PC-9 (cell line): Measurements from ENCODE around the gene MAB21L3. TPM values are rescaled to one million over a fixed set of nuclear protein-coding genes. Genes with fewer than 3 reads are reported as not detected.

Source experiments
- BruUV-seq: library from RNA; stranded (reverse); fragments of 400-500 nt; replicated peaks from 2 replicates; lab custom pipeline; 2021; lab: Mats Ljungman, UMichigan
- CTCF ChIA-PET: fragments of 300-600 bp; sonication (Branson Sonifier 250); formaldehyde crosslinking; loops from one replicate; lab custom pipeline; 2022; ENCODE audit warnings: antibody characterized with exemption; lab: Charles Lee
- POLR2A ChIA-PET: fragments of 300-600 bp; sonication (Branson Sonifier 250); formaldehyde crosslinking; loops from one replicate; lab custom pipeline; 2022; ENCODE audit warnings: antibody characterized with exemption; ENCODE audit not compliant: unreplicated experiment; lab: Charles Lee
- DNase-seq, 2 experiments: peaks; one replicate each; pipeline versions ENCODE4 v3.0.0 to v3.0.0-alpha.2; 2015 to 2022; ENCODE audit warnings: mixed read lengths in 1 of 2
- H2AFZ ChIP-seq: fragments of 200-600 bp; sonication (generic); 2 replicates; pipeline ENCODE4 v1.8.1; 2017; ENCODE audit warnings: antibody characterized with exemption
- H3F3A ChIP-seq: fragments of 200-600 bp; sonication (generic); 2 replicates; pipeline ENCODE4 v1.8.1; 2017; ENCODE audit warnings: antibody characterized with exemption, mild to moderate bottlenecking, low read depth; ENCODE audit not compliant: insufficient read depth
- H3K27ac ChIP-seq: fragments of 200-600 bp; sonication (generic); 2 replicates; pipeline ENCODE4 v1.6.1; 2016; ENCODE audit warnings: mixed run types
- H3K27me3 ChIP-seq: fragments of 200-600 bp; sonication (generic); 2 replicates; pipeline ENCODE4 v1.6.1; 2016; ENCODE audit warnings: low read depth, mixed run types; ENCODE audit not compliant: insufficient read depth
- H3K36me3 ChIP-seq: fragments of 200-600 bp; sonication (generic); 2 replicates; pipeline ENCODE4 v1.6.1; 2016; ENCODE audit warnings: low read depth, mixed run types
- H3K4me1 ChIP-seq: fragments of 200-600 bp; sonication (generic); replicated peaks from 2 replicates; pipeline ENCODE4 v1.6.1; 2016; ENCODE audit warnings: mixed run types; ENCODE audit not compliant: insufficient read depth
- H3K4me2 ChIP-seq: fragments of 200-600 bp; sonication (generic); 2 replicates; pipeline ENCODE4 v1.6.1; 2017; ENCODE audit warnings: mixed run types
- H3K4me3 ChIP-seq: fragments of 200-600 bp; sonication (generic); 2 replicates; pipeline ENCODE4 v1.6.1; 2016; ENCODE audit warnings: mixed run types
- H3K79me2 ChIP-seq: fragments of 200-600 bp; sonication (generic); 2 replicates; pipeline ENCODE4 v1.6.1; 2017; ENCODE audit warnings: low read depth, mixed run types
- H3K9me2 ChIP-seq: fragments of 200-600 bp; sonication (generic); 2 replicates; pipeline ENCODE4 v1.8.1; 2017; ENCODE audit warnings: mild to moderate bottlenecking; ENCODE audit not compliant: insufficient read depth
- H3K9me3 ChIP-seq: fragments of 200-600 bp; sonication (generic); 2 replicates; pipeline ENCODE4 v1.8.1; 2016; ENCODE audit warnings: low read depth; ENCODE audit not compliant: insufficient read depth
- H4K20me1 ChIP-seq: fragments of 200-600 bp; sonication (generic); 2 replicates; pipeline ENCODE4 v1.8.1; 2017; ENCODE audit not compliant: insufficient read depth
- EZH2 ChIP-seq: fragments of 200-600 bp; sonication (generic); IDR thresholded peaks from 2 replicates; pipeline ENCODE4 v1.8.0; 2017; ENCODE audit warnings: antibody characterized with exemption, low read depth
- intact Hi-C: fragments of 100-400 bp; cut with micrococcal nuclease; formaldehyde crosslinking; loops from one replicate; pipeline ENCODE4 v1.10.0; 2022; ENCODE audit not compliant: unreplicated experiment
- total RNA-seq: library from RNA; stranded (reverse); gene quantifications from 2 replicates; pipeline ENCODE4 v1.2.3, GENCODE V29; 2021
- TF ChIP-seq, protein P1 (sequence below): fragments of 200-600 bp; sonication (generic); conservative IDR thresholded peaks from 2 replicates; pipeline ENCODE4 v1.6.1; 2017; ENCODE audit warnings: mixed run types, antibody characterized with exemption, mild to moderate bottlenecking, moderate library complexity

MAB21L3 gene
- total RNA-seq, 1 experiment from 2014 or later: not detected

DNA sequence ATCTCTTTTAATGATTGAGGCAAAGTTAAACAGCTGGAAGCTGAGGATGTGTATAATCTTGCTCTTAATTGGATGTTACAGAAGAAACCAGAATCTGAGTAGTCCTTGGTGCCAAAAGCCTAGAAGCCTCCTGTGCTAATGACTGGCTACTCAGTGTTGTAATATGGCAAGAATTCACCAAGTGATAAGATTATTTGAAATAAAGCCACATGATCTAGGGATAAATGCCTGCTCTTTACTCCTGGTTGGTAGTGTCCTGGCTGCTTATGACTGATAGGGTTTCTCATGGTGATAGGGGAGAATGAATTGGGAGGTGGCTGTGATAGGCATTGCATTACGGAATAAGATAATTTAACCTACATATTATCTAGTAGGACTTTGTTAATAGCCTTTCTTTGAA is 13.6 kb upstream of the MAB21L3 start:
- no peak overlapping the region for H3K4me2 ChIP-seq
- H3F3A ChIP-seq: peaks cover 12% of the 10 kb centered on the region
- peaks cover 3% of the 10 kb centered on the region; the same call in 1 of the 2 replicates for H3K9me3 ChIP-seq
- no TSS peak for BruUV-seq
- H3K27ac ChIP-seq: no peak overlapping the region
- no peaks in the 10 kb centered on the region for H3K36me3 ChIP-seq
- DNase-seq: no peak
- intact Hi-C loops: no loop called here
- ChIA-PET CTCF (no interaction called here), POLR2A (no interaction called here)
- no peaks in the 10 kb centered on the region for H3K79me2 ChIP-seq
- no peaks in the 10 kb centered on the region for H4K20me1 ChIP-seq
- H3K9me2 ChIP-seq: no peaks in the 10 kb centered on the region
- H3K4me1 ChIP-seq: peaks cover 17% of the 10 kb centered on the region
- H3K4me3 ChIP-seq: no peak overlapping the region
- no peak overlapping the region for H2AFZ ChIP-seq
- no peaks in the 10 kb centered on the region for H3K27me3 ChIP-seq
- TF ChIP-seq, protein P1, sequence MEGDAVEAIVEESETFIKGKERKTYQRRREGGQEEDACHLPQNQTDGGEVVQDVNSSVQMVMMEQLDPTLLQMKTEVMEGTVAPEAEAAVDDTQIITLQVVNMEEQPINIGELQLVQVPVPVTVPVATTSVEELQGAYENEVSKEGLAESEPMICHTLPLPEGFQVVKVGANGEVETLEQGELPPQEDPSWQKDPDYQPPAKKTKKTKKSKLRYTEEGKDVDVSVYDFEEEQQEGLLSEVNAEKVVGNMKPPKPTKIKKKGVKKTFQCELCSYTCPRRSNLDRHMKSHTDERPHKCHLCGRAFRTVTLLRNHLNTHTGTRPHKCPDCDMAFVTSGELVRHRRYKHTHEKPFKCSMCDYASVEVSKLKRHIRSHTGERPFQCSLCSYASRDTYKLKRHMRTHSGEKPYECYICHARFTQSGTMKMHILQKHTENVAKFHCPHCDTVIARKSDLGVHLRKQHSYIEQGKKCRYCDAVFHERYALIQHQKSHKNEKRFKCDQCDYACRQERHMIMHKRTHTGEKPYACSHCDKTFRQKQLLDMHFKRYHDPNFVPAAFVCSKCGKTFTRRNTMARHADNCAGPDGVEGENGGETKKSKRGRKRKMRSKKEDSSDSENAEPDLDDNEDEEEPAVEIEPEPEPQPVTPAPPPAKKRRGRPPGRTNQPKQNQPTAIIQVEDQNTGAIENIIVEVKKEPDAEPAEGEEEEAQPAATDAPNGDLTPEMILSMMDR: no peak
- TF ChIP-seq EZH2: no peak

DNA sequence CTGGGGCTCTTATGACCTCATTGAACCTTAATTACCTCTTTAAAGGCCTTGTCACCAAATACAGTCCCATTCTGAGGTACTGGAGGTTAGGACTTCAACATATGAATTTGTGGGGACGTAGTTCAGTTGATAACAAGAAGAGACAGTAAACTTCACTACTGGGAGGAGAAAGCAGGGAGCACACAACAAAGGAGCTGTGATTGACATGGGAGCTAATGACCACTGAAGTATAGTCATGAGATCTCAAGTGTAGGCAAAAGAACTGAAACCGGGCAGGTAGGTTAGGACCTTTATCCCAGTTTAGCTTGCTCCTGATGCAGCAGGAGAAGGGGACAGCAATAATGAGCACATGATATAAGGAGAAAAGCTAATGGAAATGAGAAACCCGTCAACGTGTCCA is 11.8 kb upstream of the MAB21L3 start:
- TF ChIP-seq EZH2: no peak
- TF ChIP-seq, protein P1: no peak
- intact Hi-C loops: no loop called here
- no peak for DNase-seq
- Histone ChIP-seq H3K9me3 (peaks cover 3% of the 10 kb centered on the region; the same call in 1 of the 2 replicates), H3K36me3 (no peaks in the 10 kb centered on the region), H2AFZ (no peak overlapping the region), H3K4me3 (no peak overlapping the region), H3K27me3 (no peaks in the 10 kb centered on the region), H3K79me2 (no peaks in the 10 kb centered on the region), H3K9me2 (no peaks in the 10 kb centered on the region), H3F3A (no peaks in the 10 kb centered on the region; the same call in 1 of the 2 replicates), H3K4me2 (no peak overlapping the region), H4K20me1 (no peaks in the 10 kb centered on the region), H3K27ac (no peak overlapping the region), H3K4me1 (no peaks in the 10 kb centered on the region)
- ChIA-PET CTCF (no interaction called here), POLR2A (no interaction called here)
- BruUV-seq: no TSS peak

DNA sequence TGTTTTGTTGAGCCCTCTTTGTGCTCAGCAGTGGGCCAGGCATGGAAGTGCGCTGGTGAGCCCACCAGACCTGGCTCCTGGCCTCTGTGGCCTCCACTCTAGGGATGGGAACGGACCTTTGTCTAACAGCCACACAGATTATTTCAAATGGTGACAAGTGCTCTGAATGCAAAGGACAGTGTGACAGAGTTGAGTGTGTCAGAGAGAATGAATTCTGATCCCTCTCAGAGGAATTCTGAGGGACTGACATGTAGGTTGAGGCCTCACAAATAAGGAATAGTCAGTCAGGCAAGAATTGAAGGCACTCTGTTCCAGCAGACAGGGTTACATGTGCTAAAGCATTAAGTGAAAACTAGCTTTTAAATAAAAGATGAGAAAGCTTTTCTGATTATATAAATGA is 11.3 kb upstream of the MAB21L3 start:
- no peak overlapping the region for H3K4me3 ChIP-seq
- peaks cover 3% of the 10 kb centered on the region; the same call in 1 of the 2 replicates for H3K9me3 ChIP-seq
- TF ChIP-seq, protein P1: no peak
- TF ChIP-seq EZH2: no peak
- no peaks in the 10 kb centered on the region for H3K4me1 ChIP-seq
- DNase-seq: no peak
- H3K79me2 ChIP-seq: no peaks in the 10 kb centered on the region
- CTCF ChIA-PET: no interaction called here
- H3K36me3 ChIP-seq: no peaks in the 10 kb centered on the region
- H2AFZ ChIP-seq: no peak overlapping the region
- intact Hi-C loops: no loop called here
- H4K20me1 ChIP-seq: no peaks in the 10 kb centered on the region
- no peak overlapping the region for H3K27ac ChIP-seq
- H3K27me3 ChIP-seq: no peaks in the 10 kb centered on the region
- no peak overlapping the region for H3K4me2 ChIP-seq
- BruUV-seq: no TSS peak
- H3K9me2 ChIP-seq: no peaks in the 10 kb centered on the region
- no peaks in the 10 kb centered on the region; the same call in 1 of the 2 replicates for H3F3A ChIP-seq
- POLR2A ChIA-PET: no interaction called here
